NCI-H146 (cell line): ENCODE results near the gene PIGO.

ENCODE experiments used
- DNase-seq: peaks from one replicate; lab custom pipeline; 2025; lab: John Stamatoyannopoulos, UW

PIGO gene

GRCh38 chr9:35096035-35096849 lies at the start of gene PIGO:
PIGO (minus strand) TSS chr9:35096591; CDS start chr9:35095565, 1,026 bp downstream.
- peak; percentile 93 for DNase-seq

DNA sequence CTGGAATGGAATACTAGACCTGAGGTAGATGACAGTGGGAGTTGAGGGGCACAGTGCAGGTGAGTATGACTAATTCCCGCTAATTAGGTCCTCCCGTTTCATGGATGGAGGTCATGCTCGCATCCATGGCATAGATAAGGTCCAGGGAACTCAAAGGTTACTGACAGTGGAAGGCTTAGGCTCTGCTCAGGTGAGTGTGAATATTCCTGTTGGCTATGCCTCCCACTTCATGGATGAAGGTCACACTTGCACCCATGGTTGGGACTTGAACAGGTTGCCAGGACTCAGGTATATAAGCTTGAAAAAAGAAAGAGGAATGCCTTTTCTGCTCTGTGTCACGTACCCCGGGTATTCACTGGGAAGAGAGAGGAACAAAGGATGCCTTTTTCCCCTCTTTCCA lies 45.6 kb upstream of the PIGO start:
- no peak for DNase-seq

DNA sequence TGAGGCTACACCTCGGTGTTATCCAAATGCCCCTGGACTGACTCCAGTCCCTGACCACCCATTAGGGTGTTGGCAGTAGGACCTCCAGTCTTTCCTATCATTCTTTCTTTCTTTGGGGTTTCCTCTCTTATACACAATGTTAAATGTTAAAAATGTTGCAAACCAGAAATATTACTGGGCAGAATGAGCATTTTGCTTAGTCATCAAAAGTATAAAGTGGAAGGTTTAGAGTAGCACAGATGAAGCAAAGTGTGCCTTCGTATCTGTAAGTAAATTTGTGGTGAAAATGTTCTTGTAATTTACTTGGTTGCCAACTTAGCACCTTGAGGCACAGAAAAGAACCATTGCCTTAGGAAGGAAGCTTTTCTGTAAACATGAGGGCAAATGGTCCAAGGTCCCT lies 43.7 kb upstream of the PIGO start:
- DNase-seq: no peak

- no peak for DNase-seq
Observed at GRCh38 chr9:35136866-35137265, 40.5 kb upstream of the PIGO start.

GRCh38 chr9:35135988-35136387 lies 39.6 kb upstream of the PIGO start:
- DNase-seq: no peak

GRCh38 chr9:35134920-35135319 lies 38.5 kb upstream of the PIGO start:
- no peak for DNase-seq

- peak; percentile 92 for DNase-seq
Observed at GRCh38 chr9:35116898-35117551, 20.6 kb upstream of the PIGO start.

GRCh38 chr9:35116539-35116897 lies 20.1 kb upstream of the PIGO start:
- no peak for DNase-seq

GRCh38 chr9:35115680-35116538 lies 19.5 kb upstream of the PIGO start, which contains the start of gene ATOSB:
ATOSB (minus strand) TSS chr9:35115862; CDS start chr9:35108274, 7,588 bp downstream.
- DNase-seq: peak; percentile 99

DNA sequence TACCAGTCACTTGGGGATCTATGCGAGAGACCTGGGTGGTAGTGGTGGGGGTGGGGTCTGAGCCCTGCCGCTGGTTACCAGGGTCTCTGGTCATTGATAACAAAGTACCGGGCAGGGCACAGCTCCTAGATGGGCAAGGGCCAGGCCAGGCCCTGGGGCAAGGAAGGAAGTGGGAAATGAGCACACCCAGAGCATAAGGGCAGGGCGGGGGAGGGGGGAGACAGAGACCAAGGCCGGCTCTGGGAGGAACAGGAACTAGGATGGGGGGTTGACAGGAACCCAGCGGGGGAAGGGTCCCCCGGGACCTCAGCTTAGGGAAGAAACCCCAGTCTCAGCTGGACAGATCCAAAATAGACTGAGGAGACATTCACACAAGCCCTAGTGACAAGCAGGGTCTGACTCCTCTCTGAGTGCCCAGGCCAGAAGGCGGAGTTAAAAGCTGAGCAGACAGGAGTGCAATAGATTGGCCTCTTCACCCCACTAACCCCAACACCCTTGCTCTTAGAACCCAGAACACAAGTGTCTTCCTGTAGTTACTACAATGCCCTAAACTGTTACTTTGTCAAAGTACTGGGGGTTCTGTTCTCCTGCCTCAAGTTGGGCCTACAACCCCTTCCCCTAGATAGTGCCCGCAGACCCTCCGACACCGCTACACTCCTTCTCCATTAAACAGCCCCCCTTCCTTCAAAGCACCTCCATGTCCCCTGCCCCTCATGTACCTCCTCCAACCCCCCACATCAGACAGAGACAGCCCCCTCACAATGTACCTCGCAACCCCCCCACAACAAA lies 18.6 kb upstream of the PIGO start:
- peak; percentile 22 for DNase-seq

GRCh38 chr9:35114113-35114839 lies 17.9 kb upstream of the PIGO start:
- peak; percentile 87 for DNase-seq

DNA sequence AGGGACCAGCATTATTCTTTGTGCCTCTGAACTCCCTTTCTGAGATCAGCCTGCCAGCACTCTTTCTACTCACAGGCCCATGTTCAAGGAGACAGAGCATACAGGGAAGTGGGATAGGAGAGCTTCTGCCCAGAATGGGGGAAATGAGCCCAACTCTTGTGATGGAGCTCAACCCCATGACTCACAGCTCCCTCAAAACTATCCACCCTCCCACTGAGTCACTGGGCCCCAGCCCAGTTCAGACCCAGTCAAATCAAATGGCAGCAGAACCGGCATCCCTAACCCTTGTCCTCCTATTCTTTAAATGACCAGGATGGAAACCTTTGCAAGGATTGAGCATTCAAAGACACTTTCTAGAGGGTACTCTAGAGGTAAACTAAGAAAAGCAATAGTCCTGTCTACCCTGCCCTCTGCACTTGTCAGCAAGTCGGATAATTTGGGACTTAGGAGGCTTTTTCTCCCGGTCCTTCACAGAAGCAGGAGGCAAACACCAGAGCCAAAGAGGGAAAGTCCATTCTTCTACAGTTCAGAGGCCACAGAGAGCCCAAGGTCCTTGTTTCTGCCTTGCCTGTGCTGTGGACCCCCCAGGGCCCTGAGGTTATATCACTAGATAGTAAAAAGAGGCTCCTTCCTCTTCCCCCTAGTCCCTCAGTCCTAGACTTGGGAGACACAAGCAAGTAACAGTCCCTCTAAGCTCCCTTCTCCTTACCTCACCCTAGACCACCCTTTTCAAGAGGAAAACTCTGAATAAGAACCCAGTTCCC lies 16.0 kb upstream of the PIGO start:
- no peak for DNase-seq

DNA sequence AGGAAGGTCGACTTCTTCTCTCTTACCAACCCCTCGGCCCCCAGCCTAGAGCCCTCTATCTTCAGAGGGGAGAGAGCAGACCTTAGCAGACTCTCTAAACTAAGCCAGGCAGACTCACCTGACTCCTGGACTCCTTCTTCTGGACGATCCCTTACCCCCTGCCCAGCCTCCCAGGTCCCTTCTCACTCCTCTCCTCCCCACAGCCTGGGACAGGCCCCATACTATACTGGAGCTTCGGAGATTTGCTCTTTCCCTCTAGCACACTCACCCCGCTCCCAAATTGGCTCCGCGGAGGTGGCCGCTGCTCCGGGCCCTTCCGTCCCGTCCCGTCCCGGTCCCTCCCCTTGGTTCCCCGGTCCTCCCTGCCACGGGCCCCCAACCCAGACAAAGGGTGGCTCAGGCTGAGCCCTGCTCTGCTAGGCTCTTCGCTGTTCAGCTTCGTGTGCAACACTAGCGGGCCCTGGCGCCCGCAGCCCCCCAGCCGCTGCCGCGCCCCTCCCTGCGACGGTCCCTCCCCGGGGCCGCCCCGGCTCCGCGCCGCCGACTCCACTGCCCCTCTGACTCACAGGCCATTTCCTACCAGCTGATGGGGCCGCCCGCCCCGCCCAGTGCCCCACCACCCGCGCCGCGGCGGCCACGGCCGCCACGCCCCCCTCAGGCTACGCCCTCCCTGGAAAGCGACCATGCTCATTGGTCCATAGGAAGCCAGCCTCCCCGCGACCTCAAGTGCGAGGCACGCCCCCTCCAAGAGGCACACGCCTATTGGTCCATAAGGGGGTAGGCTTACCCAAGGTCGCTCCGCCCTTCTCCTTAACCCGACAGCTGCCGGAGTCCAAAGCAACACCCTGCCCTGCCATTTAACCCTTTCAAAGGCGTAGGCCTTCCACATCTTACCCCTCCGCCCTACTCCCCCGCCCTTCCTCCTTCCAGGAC lies 14.9 kb upstream of the PIGO start:
- peak; percentile 99 for DNase-seq

- DNase-seq: no peak
Observed at GRCh38 chr9:35110327-35110761, 14.0 kb upstream of the PIGO start.

- no peak for DNase-seq
Observed at GRCh38 chr9:35108946-35109575, 12.7 kb upstream of the PIGO start.

DNA sequence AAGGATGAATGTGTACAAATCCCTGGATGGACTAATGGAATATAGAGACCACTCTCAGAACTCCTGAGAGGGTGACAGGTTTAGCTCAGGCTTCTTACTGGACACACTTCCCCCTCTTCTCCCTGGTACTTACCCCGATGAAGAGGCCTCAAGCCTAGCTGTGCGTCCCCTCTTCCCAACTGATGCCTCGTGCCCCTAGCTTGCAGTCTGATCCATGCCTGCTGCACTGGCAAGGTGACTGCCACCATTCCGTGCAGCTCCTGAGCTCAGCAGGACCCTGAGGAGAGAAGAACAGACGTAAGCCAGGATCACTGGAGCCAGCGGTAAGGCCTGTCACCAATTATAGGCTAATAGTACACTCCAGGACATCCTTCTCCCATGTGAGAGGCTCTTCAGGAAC lies 12.1 kb upstream of the PIGO start:
- DNase-seq: no peak

DNA sequence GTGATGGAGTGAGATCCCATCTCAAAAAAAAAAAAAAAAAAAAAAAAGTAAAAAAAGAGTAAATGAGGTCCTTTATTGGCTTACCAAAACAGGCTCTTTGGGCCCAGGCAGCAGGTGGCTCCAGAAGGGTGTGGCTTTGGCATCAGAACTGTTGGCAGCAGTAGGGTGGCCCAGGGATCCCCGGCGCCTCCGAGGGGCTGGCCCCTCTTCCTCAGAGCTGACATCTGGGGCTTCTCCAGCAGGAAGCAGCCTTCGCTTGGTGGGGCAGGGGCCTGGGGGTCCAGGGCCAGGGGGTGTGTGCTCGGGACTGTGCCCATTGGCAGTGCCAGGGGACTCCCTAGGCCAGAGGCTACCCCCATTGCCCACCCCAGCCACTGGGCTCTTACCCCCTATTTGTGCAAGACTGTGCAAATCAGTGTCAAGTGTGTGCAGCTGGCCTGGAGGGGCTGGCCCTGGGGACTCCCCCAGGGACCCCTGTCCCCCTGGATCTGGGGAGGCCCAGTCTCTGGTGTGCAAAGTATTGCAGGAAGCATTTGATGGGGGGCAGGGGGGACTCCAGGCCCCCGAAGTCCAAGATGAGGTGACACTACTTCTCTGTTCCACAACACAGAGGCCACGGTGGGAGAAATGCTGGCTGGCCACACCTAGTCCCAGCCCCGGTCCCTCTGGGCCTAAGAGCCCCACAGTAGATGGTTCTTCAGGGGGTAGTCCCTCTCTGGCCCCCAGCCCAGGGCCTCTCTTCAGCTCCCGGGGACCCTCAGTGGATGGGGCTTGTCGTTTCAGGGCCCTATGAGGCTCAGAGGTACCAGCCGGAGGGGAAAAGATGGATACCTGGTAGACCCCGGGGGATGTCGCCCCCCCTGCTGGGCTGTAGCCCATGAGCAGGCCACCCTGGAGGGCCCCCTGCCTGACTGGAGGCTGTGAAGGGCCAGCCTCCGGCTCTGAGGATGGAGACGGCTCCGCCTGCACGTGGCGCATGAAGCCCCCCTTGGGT lies 11.2 kb upstream of the PIGO start:
- DNase-seq: no peak
